GM11168 (cell line): ENCODE measurements around the gene IL1F10.

Experiments used
- in situ Hi-C: fragments of 300-500 bp; cut with MboI; formaldehyde crosslinking; loops from one replicate; pipeline ENCODE4 v1.12.0; 2022; ENCODE audit warnings: low sequenced_read_pairs; ENCODE audit not compliant: unreplicated experiment

Gene IL1F10

GRCh38 chr2:113067681-113068080 lies at the start of gene IL1F10:
IL1F10 (plus strand) TSS chr2:113067970; CDS start chr2:113072739, 4,769 bp downstream.
- in situ Hi-C loops: no loop called here

- in situ Hi-C loops: no loop called here
Measured at GRCh38 chr2:113018509-113018908, 49.3 kb upstream of the IL1F10 start.

- in situ Hi-C loops: no loop called here
Measured at GRCh38 chr2:113021312-113021711, 46.5 kb upstream of the IL1F10 start.

GRCh38 chr2:113024764-113025163 lies 43.0 kb upstream of the IL1F10 start:
- in situ Hi-C loops: no loop called here

- in situ Hi-C loops: no loop called here
Measured at GRCh38 chr2:113025737-113026136, 42.0 kb upstream of the IL1F10 start.

GRCh38 chr2:113027691-113028090 lies 40.1 kb upstream of the IL1F10 start:
- in situ Hi-C loops: no loop called here

GRCh38 chr2:113028112-113028511 lies 39.7 kb upstream of the IL1F10 start:
- in situ Hi-C loops: no loop called here

- in situ Hi-C loops: no loop called here
Measured at GRCh38 chr2:113032737-113033136, 35.0 kb upstream of the IL1F10 start.

- in situ Hi-C loops: no loop called here
Measured at GRCh38 chr2:113034016-113034415, 33.8 kb upstream of the IL1F10 start.

- in situ Hi-C loops: no loop called here
Measured at GRCh38 chr2:113036763-113037162, 31.0 kb upstream of the IL1F10 start.

GRCh38 chr2:113038291-113038690 lies 29.5 kb upstream of the IL1F10 start:
- in situ Hi-C loops: no loop called here

GRCh38 chr2:113039158-113039557 lies 28.6 kb upstream of the IL1F10 start:
- in situ Hi-C loops: no loop called here

GRCh38 chr2:113039719-113040118 lies 28.1 kb upstream of the IL1F10 start:
- in situ Hi-C loops: no loop called here

- in situ Hi-C loops: no loop called here
Measured at GRCh38 chr2:113041871-113042270, 25.9 kb upstream of the IL1F10 start.

- in situ Hi-C loops: no loop called here
Measured at GRCh38 chr2:113046465-113046864, 21.3 kb upstream of the IL1F10 start.

GRCh38 chr2:113050921-113051895 lies 16.6 kb upstream of the IL1F10 start:
- in situ Hi-C loops: no loop called here

- in situ Hi-C loops: no loop called here
Measured at GRCh38 chr2:113052396-113052917, 15.3 kb upstream of the IL1F10 start, which contains the start of gene IL36B. IL36B (minus strand) TSS chr2:113052867.

- in situ Hi-C loops: no loop called here
Measured at GRCh38 chr2:113053666-113054065, 14.1 kb upstream of the IL1F10 start.

GRCh38 chr2:113054066-113054465 lies 13.7 kb upstream of the IL1F10 start:
- in situ Hi-C loops: no loop called here

GRCh38 chr2:113056521-113056920 lies 11.2 kb upstream of the IL1F10 start:
- in situ Hi-C loops: no loop called here

- in situ Hi-C loops: no loop called here
Measured at GRCh38 chr2:113057117-113057516, 10.7 kb upstream of the IL1F10 start.
